ENCODE data around the gene PRKCE.
"Not testable (repeated sequence)": the region's sequence is repeated elsewhere in the genome, so short reads cannot be mapped to it uniquely, and the experiment has no call there.

The PRKCE gene

DNA sequence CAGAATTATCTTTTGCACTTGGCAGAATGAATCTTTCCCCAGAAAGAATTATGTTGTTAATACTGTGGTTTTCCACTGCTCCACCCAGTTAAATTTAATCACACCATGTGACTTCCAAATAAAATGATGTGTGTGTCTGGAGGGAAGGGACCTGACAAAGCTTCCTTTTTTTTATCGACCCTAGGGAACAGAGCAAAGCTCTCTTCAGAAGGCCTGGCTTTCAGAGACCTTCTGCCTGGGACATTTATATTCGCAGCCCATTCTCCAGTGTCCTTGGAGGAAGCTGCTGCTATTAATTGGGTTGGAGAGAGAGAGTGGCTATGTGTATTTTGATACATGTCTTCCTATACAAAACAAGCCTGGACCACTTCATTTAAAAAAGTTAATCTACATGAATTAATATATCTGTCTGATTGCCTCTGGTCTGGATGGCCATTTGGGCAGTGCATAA is 233.7 kb downstream of the PRKCE start:
- TF ChIP-seq POLR2AphosphoS5 (IDR thresholded peaks at IDR 0.05; ENCODE audit: low read depth, low read length) (no peak), POLR2A (IDR thresholded peaks at IDR 0.05; ENCODE audit: low read depth, low read length) (no peak), TAF1 (IDR thresholded peaks at IDR 0.05; ENCODE audit: borderline replicate concordance, low read depth, low read length) (no peak)
- FAIRE-seq, result no peak
- no peak for DNase-seq (ENCODE audit: insufficient read length)

DNA sequence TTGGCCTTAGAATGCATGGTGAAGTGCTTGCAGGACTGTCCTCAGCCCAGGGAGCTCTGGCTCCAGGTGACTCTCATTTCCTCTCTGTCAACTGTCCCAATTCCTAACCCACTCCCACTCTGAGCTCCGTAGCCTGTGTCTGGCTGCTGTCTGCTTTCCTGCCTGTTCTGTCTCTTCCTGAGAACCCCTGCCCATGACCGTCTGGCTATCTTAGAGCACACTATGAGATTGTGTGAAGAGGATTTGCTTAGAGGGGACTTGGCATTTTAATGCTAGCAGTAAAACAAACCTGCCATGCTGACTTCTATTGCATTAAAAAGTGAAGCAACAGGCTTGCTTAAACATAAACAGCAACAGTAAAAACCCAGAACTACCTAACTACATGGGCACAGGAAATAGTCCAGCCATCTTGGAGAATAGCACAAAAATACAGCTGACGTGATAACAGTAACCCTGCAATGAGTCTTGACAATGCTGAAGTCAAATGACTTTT is 234.7 kb downstream of the PRKCE start:
- TF ChIP-seq POLR2AphosphoS5 (IDR thresholded peaks at IDR 0.05; ENCODE audit: low read depth, low read length), result no peak
- no peak for TF ChIP-seq POLR2A (IDR thresholded peaks at IDR 0.05; ENCODE audit: low read depth, low read length)
- TF ChIP-seq TAF1 (IDR thresholded peaks at IDR 0.05; ENCODE audit: borderline replicate concordance, low read depth, low read length), result no peak
- no peak for DNase-seq (ENCODE audit: insufficient read length)
- no peak for FAIRE-seq

DNA sequence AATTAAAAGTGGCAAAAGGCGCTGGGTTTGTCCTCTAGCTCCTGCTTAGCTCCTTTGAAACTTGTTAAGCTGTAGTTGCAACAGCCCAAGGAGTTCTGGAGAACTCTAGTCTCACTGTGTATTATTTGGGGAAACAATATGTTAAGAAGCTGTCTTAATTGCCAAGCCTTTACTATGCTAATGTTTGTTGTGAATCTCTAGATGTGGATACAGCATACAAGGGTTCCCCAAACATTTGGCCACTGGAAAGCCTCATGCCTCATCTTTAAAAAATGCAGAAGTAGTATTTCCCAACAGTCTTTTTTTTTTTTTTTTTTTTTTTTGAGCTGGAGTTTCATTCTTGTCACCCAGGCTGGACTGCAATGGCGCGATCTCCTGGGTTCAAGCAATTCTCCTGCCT is 236.7 kb downstream of the PRKCE start:
- no peak for FAIRE-seq
- TF ChIP-seq TAF1 (IDR thresholded peaks at IDR 0.05; ENCODE audit: borderline replicate concordance, low read depth, low read length) (no peak), POLR2AphosphoS5 (IDR thresholded peaks at IDR 0.05; ENCODE audit: low read depth, low read length) (no peak), POLR2A (IDR thresholded peaks at IDR 0.05; ENCODE audit: low read depth, low read length) (no peak)
- DNase-seq (ENCODE audit: insufficient read length), result no peak

DNA sequence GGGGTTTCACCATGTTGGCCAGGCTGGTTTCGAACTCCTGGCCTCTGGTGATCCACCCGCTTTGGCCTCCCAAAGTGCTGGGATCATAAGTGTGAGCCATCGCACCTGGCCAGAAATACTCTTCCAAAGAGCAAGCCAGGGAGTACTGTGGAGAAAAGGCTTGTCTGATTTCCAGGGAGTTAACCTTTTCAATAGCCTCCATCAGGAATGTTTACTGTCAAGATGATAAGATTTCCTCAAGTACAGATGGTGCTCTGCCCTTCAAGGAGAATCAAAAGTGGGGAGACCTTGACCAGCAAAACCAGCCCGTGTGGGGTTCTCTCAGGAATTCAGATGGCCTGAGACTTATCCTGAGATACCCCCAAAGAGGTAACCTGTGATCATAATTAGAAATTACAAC is 237.2 kb downstream of the PRKCE start:
- TF ChIP-seq TAF1 (IDR thresholded peaks at IDR 0.05; ENCODE audit: borderline replicate concordance, low read depth, low read length) (no peak), POLR2AphosphoS5 (IDR thresholded peaks at IDR 0.05; ENCODE audit: low read depth, low read length) (no peak), POLR2A (IDR thresholded peaks at IDR 0.05; ENCODE audit: low read depth, low read length) (no peak)
- FAIRE-seq (no peak), DNase-seq (ENCODE audit: insufficient read length) (no peak)

DNA sequence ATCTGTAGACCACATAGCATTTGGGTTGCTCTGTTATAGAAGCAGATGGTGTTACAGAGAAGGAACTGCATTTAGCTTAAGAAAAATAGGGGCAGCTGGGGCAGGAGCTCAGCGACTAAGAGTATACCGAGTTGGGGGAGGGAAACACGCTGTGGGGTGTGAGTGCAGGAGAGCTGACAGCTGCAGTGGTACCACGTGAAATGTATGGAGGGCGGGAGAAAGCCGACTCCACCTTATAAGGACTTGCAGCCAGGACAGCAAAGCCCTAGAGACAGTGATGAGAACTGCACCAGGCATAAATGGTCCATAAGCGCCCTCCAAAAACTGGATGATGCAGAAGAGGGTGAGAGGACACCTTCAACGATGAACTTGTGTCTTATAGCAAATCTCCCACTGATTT is 237.6 kb downstream of the PRKCE start:
- TF ChIP-seq POLR2AphosphoS5 (IDR thresholded peaks at IDR 0.05; ENCODE audit: low read depth, low read length) (no peak), POLR2A (IDR thresholded peaks at IDR 0.05; ENCODE audit: low read depth, low read length) (no peak), TAF1 (IDR thresholded peaks at IDR 0.05; ENCODE audit: borderline replicate concordance, low read depth, low read length) (no peak)
- DNase-seq (ENCODE audit: insufficient read length) (peak; percentile 38), FAIRE-seq (peak; percentile 74)

DNA sequence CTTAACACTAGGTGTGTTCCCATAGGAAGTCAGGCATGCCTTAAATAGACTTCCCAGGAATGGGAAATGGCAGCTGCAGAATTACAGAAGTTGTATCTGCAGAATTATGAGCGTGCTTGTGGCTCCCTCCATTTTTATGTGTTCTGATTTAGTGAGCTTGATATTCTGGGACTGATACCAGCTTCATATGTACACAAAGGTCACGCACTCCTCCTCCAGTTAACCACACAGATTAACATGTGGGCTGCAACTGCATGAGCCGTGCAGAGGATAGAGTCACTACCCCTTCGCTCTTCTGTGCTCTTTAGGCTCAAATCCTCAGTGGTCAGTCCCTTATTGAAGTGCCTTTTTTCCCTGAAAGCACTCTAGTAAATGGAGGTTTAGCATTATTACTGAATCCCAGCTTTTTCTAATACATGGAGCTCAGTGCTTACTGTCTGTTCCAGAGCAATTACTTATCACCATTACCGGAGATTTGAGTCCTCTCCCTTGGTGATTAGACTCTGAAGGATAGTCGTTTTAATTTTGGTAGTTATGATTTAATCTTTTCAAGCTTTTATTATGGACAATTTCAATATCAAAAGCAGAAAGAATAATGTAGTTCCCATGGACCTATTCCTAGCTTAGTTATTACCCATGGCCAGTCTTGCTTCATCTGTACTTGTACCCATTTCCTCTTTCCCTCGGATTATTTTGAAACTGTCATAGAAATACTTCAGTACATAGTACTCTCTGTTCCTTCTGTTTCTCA is 238.3 kb downstream of the PRKCE start:
- FAIRE-seq, result no peak
- no peak for DNase-seq (ENCODE audit: insufficient read length)
- TF ChIP-seq TAF1 (IDR thresholded peaks at IDR 0.05; ENCODE audit: borderline replicate concordance, low read depth, low read length) (no peak), POLR2A (IDR thresholded peaks at IDR 0.05; ENCODE audit: low read depth, low read length) (no peak), POLR2AphosphoS5 (IDR thresholded peaks at IDR 0.05; ENCODE audit: low read depth, low read length) (no peak)

DNA sequence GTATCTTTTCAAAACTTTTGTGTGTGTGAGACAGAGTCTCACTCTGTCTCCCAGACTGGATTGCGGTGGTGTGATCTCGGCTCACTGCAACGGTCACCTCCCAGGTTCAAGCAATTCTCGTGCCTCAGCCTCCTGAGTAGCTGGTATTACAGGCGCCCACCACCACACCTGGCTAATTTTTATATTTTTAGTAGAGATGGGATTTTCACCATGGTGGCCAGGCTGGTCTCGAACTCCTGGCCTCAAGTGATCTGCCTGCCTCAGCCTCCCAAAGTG is 238.8 kb downstream of the PRKCE start:
- not testable (repeated sequence) for FAIRE-seq

DNA sequence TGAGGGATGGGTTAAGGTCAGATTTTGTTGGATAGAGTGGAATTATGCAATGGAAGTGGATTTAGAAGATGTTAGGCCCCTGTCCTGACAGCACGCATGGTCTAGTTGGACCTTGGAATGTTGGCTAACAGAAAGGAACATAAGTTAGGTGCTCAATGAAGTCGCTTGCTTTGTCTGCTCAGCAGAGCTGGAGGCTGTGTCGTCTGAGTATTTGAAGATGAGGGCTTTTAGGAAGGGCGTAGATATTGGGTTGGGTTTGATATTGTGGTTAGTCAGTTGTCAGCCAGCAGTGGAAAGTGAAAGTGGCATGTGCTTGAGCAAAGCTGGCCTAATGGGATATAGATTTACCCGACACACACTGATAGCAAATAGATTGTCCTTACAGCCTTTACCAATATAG is 239.3 kb downstream of the PRKCE start:
- FAIRE-seq (no peak), DNase-seq (ENCODE audit: insufficient read length) (no peak)
- TF ChIP-seq POLR2A (IDR thresholded peaks at IDR 0.05; ENCODE audit: low read depth, low read length) (no peak), TAF1 (IDR thresholded peaks at IDR 0.05; ENCODE audit: borderline replicate concordance, low read depth, low read length) (no peak), POLR2AphosphoS5 (IDR thresholded peaks at IDR 0.05; ENCODE audit: low read depth, low read length) (no peak)

More for the DNA sequence above, 238.8 kb downstream of the PRKCE start:
- DNase-seq (ENCODE audit: insufficient read length), result not testable (repeated sequence)

DNA sequence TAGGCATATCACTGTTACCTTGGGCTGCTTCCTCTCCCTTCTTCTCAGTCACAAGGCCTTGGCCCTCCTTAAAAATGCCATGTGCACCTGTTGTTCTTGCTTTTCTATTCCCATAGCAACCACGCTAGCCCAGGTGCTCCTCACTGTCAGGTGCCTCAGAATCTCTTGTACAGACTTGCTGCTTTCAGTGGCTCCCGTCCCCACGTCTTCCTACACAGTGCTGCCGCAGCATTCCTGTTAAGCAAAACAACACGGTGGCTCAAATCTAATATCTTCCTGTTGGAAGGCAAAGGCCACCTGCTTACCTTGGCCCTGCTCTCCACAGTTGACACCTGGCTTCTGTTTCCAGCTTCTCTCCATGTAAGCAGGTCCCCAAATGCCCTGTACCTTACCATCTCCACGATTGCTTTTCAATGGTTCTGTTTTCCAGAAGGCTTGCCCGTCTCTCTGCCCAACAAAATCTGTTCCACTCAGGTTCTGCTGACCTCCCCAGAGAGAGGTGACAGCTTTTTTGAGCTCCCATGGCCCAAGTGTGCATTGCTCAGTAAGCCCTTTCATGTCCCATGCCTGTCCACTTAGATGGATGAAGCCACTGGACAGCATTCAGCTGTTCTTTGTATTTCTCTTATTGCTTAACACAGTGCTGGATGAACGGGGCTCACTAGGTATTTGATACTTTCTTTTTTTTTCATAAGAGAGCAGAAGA is 240.4 kb downstream of the PRKCE start:
- no peak for FAIRE-seq
- TF ChIP-seq TAF1 (IDR thresholded peaks at IDR 0.05; ENCODE audit: borderline replicate concordance, low read depth, low read length), result no peak
- TF ChIP-seq POLR2A (IDR thresholded peaks at IDR 0.05; ENCODE audit: low read depth, low read length), result no peak
- TF ChIP-seq POLR2AphosphoS5 (IDR thresholded peaks at IDR 0.05; ENCODE audit: low read depth, low read length), result no peak
- DNase-seq (ENCODE audit: insufficient read length), result no peak

DNA sequence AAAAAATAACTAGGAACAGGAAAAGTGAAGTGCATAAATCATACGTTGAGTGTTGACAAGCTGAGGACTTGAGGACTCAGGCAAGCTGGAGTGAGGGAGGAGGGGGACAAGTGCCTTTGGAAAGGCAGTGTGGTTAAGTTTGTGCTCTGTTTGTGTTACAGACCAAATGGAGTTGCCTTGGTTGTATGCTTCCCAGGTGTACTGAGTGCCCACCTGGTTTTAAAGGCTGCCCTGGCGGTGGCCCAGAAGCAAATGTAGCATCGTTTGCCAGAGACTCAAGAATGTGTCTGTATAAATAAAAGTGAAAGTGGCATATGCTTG is 240.9 kb downstream of the PRKCE start:
- FAIRE-seq (no peak), DNase-seq (ENCODE audit: insufficient read length) (no peak)
- TF ChIP-seq TAF1 (IDR thresholded peaks at IDR 0.05; ENCODE audit: borderline replicate concordance, low read depth, low read length) (no peak), POLR2A (IDR thresholded peaks at IDR 0.05; ENCODE audit: low read depth, low read length) (no peak), POLR2AphosphoS5 (IDR thresholded peaks at IDR 0.05; ENCODE audit: low read depth, low read length) (no peak)

DNA sequence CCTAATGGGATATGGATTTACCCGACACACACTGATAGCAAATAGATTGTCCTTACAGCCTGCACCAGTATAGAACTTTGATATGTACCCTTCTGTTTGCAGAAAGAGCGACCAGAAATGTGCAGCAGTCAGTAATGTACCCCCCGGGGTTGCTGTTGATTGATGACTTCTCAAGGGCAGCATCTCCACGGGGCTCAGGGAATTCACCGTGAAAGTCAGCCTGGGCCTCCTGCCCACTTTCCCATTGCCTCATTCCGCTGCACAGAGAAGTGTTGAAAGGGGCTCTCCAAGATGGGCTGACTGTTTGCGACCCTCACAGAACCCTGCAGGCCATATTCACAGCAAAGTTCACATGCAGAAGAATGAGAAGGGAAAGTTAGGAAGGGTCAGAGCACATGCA is 241.3 kb downstream of the PRKCE start:
- FAIRE-seq (no peak), DNase-seq (ENCODE audit: insufficient read length) (no peak)
- TF ChIP-seq TAF1 (IDR thresholded peaks at IDR 0.05; ENCODE audit: borderline replicate concordance, low read depth, low read length) (no peak), POLR2A (IDR thresholded peaks at IDR 0.05; ENCODE audit: low read depth, low read length) (no peak), POLR2AphosphoS5 (IDR thresholded peaks at IDR 0.05; ENCODE audit: low read depth, low read length) (no peak)

DNA sequence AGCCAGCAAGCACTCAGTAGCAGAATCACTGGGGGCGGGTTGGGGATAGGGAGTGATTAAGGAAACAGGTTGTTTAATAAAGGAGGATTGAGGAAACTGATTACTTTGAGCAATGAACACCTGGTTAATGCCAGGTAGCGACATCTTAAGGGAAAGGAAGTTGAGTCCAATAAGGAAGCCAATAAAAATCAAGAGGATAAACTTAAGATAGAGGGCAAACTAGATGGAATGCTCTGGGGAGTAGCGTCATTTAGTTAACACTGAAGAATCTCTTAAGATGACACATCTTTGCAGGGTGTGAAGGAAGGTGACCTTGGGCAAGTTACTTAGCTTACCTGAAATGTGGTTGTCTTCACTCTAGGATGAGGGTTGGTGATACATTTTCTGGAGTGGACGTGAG is 242.7 kb downstream of the PRKCE start:
- DNase-seq (ENCODE audit: insufficient read length) (no peak), FAIRE-seq (no peak)
- TF ChIP-seq POLR2A (IDR thresholded peaks at IDR 0.05; ENCODE audit: low read depth, low read length) (no peak), POLR2AphosphoS5 (IDR thresholded peaks at IDR 0.05; ENCODE audit: low read depth, low read length) (no peak)
